GM19468 (cell line): ENCODE results near the gene DSN1.
"Not testable (repeated sequence)": the region's sequence is repeated elsewhere in the genome, so short reads cannot be mapped to it uniquely, and the experiment has no call there.

Source experiments
- ATAC-seq: cut with Tn5 transposase; IDR thresholded peaks from one replicate; pipeline ENCODE4 v1.9.1; 2021; ENCODE audit warnings: mild to moderate bottlenecking, moderate library complexity, moderate number of reproducible peaks; ENCODE audit not compliant: unreplicated experiment; ENCODE audit errors: extremely low read depth

DSN1 gene, protein sequence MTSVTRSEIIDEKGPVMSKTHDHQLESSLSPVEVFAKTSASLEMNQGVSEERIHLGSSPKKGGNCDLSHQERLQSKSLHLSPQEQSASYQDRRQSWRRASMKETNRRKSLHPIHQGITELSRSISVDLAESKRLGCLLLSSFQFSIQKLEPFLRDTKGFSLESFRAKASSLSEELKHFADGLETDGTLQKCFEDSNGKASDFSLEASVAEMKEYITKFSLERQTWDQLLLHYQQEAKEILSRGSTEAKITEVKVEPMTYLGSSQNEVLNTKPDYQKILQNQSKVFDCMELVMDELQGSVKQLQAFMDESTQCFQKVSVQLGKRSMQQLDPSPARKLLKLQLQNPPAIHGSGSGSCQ

DNA sequence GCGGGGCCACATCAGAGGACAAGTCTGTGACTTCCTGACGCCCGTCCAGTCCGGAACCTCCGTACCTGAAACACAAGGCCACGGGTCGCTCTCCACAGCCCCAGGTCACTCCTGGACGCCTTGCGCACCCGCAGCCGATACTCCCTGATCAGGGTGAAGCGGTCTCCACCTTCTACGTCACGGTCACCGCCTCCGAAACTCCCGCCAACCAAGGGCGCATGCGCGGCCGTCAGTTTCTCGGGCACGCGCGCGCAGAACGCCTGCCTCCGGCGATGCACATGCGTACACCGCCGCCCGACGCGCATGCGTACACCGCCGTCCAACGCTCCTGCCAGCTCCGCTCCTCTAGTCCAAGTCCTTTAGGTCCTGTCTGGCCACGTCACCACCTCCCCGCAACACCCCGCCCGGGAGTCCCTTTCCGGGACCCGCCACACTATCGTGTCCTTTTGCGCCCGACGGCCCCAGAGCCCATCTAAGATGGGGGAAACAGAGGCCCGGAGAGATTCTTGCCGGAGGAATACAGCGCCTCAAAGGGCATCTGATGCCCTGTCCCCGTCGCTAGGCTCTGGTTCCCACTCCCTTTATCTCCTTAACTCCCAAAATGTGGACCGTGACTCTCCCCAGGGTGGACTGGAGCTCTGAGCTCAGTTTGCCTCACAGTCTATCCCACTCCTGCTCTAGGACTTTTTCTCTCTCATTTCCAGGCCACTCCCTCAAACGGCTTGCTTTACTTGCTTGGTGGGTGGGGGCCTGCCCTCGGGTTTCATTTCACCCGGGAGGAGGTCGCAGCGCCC is at the start of gene DSN1:
Gene DSN1, minus strand, starts transcription at position 167 of the 794 bp plus-strand sequence. CDS start 2,305 bp downstream, outside the sequence.
- ATAC-seq: peak; percentile 68

DNA sequence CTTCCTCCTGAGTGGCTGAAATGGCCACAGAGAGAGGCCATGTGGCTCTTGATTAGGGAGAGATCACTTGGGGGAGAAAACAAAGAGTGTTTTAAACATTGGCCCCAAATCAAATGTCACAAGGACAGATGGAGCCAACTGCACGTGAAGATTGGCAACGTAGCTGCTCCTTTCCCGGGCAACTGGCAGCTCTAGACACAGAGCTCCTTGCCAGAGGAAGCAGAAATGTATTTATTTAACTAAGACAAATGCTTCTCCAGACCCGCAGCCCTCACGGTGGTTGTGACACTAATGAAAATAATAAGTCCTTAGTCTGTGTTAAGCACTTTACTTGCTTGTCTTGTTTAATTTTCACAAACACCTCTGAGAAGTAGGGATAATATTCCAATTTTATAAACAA is 49.6 kb upstream of the DSN1 start:
- no peak for ATAC-seq

DNA sequence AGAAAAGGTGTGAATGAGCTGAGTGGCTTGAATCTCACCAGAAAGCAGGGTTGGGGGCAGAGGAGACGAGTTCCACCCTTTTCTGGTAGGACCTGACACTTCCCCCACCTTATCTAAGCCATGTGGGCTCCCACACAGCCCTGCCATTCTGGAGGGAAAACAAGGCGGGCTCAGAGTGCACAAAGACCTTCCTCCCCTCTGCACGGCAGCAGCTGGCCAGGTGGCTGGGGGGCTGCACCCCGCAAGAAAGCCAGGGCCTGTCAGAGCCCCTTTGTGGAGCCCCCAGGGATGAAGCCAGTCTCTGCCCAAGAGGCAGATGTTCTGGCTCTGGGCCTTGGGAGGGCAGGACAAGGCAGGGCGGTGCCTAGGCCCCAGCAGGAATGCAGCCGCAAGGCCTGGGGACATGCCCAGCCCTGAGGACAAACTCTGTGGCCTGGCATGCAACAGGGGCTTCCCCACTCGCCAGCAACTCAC is 48.4 kb upstream of the DSN1 start:
- no peak for ATAC-seq

DNA sequence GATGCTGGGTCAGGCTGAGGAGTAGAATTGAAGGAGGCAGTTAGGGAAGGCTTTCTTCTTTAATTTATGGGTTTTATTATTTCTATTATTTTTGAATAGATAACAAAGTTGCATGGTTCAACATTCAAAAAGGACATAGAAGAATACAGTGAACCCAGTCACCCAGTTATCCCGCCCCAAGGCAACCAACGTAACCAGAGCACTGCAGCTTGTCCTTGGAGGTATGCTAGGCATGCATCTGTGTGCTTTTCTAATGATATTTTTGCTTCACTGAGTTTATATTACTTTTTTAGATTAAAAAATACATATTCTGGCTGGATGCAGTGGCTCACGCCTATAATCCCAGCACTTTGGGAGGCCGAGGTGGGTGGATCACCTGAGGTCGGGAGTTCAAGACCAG is 47.4 kb upstream of the DSN1 start:
- no peak for ATAC-seq

DNA sequence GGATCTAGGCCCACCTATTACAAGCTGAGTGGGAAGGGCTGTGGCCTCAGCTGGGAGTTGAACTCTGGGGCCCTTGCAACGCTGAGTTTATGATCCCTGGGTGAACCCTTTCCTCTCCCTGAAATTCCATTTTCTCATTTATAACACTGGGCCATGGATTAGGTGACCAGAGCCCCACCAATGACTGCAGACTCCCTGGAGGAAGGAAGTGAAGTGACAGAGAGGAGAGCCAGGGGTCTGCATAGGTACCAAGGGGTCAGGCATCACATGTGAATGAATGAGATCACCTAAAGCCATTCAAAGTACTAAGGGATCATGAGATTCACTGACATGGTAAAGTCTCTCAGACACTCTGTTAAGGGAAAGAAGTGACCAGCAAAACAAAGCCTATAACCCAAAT is 46.5 kb upstream of the DSN1 start:
- no peak for ATAC-seq

DNA sequence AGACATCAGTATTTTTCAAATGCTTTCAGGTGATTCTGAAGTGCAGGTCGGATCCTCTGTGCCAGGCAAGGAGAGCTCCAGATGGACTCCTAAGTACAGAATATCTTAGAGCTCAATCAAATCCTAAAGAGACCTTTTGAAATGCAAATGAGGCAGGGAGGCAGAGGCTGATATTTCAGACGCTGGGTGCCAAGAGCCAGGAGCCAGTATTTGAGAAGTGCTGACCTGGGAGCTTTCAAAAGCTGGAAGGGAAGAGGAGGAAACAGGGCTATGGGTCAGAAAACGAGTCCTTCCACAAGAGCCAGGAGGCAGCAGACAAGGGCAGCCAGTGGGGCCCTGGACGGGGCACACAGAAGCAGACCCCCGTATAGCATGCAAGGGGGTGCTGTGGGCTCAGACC is 46.1 kb upstream of the DSN1 start:
- ATAC-seq: no peak

DNA sequence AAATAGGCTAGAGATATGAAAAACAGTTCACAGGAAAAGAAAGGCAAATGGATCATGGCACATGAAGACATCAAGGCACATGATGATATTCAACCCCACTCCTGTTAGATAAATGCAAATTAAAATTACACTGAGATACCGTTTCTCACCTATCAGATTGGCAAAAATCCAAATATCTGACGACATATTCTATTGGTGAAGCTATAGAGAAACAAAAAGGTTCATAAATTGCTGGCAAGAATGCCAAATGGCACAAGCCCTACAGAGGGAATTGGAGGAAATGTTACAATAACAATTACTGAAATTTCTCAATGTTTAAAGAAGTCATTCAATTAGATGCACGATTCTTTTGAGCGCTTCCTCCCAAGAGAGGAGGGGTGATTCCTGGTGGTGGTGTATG is 45.3 kb upstream of the DSN1 start:
- no peak for ATAC-seq

DNA sequence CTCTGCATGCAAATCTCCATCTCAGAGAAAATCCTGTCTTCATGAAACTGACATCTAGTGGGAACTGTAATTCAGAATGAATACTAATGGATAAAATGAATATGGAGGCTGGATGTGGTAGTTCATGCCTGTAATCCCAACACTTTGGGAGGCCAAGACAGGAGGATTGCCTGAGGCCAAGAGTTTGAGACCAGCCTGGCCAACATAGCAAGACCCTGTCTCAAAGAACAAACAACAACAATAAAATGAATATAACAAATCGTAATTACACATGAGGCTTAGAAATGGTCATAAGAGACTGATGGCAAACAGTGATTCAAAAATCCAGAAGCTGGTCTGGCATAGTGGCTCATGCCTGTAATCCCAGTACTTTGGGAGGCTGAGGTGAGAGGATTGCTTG is 44.6 kb upstream of the DSN1 start:
- ATAC-seq: no peak

DNA sequence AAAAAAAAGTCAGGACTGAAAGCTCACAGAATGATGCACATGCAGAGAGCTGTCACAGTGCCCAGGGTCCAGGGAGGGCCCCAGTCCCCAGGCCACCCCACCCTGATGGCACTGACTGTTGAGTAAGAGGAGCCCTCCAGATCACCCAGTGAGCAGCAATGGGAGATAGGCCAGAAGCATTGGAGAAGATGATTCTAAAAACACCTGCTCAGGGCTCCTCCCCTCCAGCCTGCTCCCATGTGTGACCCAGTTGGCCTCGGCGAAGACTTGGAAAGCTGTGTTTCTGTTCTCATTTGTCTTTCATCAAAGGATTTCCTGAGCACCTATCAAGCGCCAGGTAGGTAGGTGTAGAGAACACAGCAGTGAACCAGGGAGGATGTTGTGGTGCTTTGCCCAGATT is 43.9 kb upstream of the DSN1 start:
- no peak for ATAC-seq

DNA sequence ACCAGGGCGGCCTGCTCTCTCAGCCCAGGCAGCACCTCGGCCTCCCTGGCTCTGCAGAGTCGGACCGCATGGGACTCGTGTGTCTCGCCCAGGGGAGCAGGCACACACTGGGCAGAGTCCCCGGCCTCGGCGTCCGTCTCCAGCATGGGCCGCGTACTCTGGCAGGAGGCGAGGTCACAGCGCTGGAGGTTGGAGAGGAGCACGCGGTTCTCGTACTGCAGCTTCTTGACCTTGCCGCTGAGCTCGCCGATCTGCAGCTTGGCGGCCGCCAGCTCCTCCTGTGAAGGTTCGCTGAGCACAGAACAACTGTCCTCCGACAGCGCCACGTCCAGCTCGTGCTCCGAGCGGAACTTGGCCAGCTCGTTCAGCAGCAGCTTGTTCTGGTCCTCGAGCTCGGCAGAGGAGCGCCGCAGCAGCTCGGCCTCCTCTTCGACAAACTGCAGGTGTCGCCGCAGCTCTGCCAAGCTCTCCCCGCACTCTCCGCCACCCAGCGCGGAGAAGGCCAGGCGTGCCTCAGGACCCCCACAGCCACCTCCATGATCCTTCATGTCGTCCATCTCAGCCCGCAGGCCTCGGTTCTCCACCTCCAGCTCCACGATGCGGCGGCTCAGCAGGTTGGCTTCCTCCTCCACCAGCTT is 42.0 kb upstream of the DSN1 start:
- no peak for ATAC-seq

DNA sequence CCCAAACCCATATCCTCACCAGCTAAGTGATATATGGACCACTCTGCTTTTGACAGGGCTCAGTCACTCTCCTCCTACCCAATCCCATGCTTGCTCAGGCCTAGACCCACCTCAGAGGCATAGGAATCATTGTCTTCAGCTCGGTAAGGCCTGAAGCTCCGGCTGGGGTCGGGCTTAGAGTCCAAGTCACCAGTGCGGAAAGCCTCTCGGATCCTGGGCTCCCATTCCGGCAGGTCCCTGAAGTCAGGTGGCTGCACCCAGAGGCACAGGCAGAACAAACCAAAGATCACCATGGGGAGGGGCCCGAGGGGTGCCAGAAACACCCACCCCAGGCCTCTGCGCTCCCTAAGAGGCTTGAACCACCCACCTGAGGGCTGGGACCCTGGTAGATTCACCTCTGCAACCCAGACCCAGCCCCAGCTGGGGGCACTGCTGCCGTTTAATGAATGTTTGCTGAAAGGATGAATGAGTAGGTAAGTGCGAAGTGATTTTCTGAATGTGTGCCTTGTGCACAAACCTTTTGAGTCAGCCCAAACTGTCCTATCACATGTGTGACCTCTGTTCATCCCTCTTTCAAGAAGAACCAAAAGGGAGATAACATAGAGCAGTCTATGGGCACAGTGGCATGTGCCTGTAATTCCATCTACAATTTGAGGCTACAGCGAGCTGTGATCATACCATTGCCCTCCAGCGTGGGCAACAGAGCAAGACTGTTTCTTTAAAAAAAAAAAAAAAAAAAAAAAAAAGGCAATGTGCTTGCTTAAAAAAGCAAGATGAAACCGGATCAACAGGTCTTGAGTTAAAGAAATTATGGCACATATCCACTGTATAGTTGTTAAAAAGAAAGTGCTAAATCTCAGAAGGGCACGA is 39.3 kb upstream of the DSN1 start:
- ATAC-seq: no peak

DNA sequence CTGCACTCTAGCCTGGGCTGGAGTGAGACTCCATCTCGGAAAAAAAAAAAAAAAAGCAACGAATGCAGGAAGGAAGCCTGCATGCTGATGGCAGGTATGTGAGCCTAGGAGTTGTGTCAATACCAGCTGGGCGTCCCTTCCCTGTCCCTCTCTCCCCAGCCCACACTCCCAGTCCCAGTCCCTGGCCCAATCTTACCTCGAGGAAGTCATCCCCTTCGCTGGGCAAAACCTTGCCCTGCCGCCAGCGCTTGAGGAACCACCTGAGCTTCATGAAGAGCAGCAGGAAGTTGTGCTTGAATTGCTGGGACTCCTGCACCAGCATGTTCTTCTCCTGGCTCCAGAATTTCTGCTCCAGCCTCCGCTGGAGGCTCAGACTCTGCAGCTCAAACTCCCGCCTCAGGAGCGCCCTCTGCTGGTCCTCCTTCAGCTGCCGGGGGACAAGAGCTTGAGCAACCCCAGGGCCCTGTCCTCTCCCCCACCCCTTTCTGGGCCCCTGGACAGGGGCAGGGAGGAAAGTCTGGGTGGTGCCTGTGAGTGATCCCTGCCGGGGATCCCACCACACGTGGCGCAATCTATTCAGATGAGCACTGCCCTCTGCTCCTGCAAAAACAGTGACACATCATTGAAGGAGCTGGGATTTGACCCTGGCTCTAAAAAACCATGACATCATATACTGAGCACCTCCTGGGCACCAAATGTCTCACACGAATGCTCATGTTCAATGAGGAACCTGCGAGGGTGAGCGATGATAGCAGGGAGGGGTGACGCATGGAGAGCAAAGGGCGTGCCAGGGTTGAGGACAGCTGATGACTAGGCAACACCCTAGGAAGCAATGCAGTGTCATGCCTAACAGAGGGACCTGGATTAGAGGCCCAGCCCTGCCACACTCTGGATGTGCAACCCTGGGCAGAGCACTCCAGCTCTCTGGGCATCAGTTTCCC is 35.0 kb upstream of the DSN1 start:
- no peak for ATAC-seq

DNA sequence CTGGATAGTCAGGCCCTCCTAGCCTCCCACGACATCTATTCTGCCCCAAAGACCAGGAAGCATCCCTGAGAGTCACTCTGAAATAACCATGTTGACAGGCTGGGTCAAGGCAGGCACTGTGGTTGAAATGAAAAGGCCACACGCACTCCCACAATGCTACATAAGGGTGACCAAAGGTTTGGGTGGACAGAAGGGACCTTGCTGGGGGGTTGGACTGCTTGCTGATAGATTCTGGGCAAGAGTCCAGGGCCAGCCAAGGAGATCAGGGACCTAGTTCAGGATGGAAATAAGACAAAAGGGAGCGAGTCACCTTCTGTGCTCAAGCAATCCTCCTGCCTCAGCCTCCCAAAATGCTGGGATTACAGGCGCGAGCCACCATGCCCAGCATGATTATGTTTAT is 32.5 kb upstream of the DSN1 start:
- no peak for ATAC-seq

DNA sequence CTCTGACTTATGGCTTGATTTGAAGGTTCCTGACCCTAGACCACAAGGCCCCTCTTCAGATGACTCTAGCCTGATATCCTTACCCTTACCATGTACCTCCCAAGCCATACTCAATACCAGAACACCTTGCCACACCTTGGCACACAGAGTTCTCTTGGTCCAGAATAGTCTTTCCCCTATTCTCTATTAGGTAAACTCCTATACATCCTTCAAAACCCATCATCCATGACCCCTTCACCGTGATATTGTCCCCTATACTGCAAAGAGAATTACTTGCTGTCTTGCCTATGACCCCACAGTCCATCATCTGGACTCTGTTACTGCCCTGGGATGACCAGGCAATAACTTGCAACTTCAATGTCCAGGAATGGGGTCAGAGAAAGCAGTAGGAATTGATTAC is 31.8 kb upstream of the DSN1 start:
- no peak for ATAC-seq

DNA sequence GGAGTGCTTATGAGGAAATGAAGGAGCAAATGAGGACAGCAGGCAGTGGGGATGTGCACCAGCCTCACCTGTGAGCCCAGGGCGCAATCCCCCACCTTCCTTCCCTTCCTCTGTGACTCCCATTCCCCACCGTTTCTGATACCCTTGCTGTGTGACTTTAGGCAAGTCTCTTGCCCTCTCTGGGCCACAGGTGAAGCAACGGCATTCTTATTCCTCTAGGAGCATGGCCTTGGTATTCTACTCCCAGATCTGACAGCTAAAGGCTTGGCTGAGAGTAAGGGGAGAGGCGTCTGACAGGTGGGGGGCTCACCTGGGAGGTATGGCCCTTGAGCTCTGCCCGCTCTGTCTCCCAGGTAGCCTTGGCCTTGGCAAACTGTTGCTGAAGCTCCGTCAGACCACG is 30.9 kb upstream of the DSN1 start:
- ATAC-seq: no peak

DNA sequence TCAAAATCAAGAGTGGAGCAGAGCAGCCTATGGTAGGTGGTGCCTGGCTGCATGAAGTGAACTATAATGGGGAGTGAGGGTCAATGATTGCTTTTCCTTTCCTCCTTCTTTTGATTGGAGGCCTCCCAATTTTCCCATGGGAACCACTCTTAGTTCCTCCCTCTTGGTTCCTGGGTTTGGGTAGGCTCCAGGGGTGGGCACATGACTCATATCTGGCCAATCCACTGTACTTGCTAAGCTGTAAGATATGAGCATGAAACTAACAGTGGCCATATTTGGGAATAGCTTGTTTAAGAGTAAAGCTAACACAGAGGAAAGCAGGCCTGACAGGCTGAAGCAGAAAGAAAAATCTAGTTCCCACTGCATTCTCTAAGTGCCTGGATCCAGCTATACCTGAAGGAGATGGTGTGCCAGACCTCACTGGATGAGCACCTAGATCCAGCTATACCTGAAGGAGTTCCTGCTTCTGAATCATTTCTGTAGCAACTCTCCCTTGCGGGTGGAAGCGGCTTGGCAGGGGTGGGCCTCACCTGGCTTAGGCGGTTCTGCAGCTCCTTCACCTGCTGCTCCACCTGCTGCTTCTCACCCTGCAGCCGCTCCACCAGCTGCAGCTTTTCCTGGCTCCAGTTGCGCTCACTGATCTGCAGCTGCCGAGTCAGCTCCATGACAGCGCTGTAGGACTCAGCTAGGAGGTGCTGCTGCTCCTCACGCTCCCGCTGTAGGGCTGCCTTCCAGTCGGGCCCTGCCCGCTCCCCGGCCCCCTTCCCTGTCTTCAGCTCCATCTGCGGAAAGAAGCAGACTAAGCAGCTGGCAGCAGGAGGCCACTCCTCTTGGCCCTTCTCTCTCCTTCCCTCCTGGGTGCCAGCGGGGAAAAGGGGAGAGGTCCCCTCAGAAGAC is 29.0 kb upstream of the DSN1 start:
- ATAC-seq: no peak

DNA sequence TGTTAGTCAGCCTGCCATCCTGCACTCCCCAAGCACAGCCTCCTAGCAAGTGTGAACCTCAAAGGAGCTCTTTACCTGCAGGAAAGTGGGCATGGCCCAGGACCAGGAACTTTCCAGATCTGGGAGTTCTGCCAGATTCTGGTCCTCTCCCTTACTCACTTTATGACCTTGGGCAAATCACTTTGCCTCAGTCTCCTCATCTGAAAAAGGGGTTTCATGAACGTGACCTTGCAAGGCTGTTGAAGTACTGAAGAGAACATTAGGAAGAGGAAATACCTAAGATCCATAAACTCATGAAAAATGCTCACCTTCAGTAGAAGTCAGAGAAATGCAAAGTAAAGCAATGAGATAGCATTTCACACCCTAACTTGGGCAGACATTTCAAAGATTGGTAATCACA is 26.8 kb upstream of the DSN1 start:
- no peak for ATAC-seq

DNA sequence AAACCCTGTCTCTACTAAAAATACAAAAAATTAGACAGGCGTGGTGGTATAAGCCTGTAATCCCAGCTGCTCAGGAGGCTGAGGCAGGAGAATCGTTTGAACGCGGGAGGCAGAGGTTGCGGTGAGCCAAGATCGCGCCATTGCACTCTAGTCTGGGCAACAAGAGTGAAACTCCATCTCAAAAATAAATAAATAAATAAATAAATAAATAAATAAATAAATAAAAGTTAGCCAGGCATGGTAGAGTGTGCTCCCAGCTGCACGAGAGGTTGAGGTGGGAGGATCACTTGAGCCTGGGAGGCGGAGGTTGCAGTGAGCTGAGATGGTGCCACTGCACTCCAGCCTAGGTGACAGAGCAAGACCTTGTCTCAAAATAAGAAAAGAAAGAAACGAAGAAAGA is 25.8 kb upstream of the DSN1 start:
- not testable (repeated sequence) for ATAC-seq
